ENCODE measurements around the gene BTBD19. TPM values are rescaled to one million over a fixed set of nuclear protein-coding genes. Genes with fewer than 3 reads are reported as not detected.

BTBD19 gene
- total and polyA plus RNA-seq, 2 of the 4 experiments (the other 2 are of a cell fraction) = 0.90 to 17.2 TPM

GRCh38 chr1:44760876-44761275 is 47.4 kb upstream of the BTBD19 start:
- H3K79me1 ChIP-seq (ENCODE audit: low read depth in 1 of 2, low read length in 2 of 2) = peaks cover 4 to 8% of the 10 kb centered on the region in 2 experiments
- H3K9ac ChIP-seq (ENCODE audit: low read depth, low read length) = no peak overlapping the region
- no peaks in the 10 kb centered on the region for H3K4me1 ChIP-seq (ENCODE audit: control insufficient read depth, insufficient read depth, low read length)
- H3K56ac ChIP-seq (ENCODE audit: extremely low read depth, insufficient read depth, low read length) = no peak overlapping the region
- POLR2A ChIA-PET (ENCODE audit: unreplicated experiment) = no interaction called here
- ATAC-seq (ENCODE audit: low read depth) (no peak), DNase-seq (no peak)
- no peak overlapping the region for H4K5ac ChIP-seq (ENCODE audit: low read depth, low read length)
- H3K36me3 ChIP-seq (ENCODE audit: control insufficient read depth, insufficient read depth, low read length) = peaks cover 34% of the 10 kb centered on the region
- no peak overlapping the region for H2AK9ac ChIP-seq (replicated peaks; ENCODE audit: low read depth, low read length, poor library complexity)
- no peaks in the 10 kb centered on the region for H3K27me3 ChIP-seq (ENCODE audit: control insufficient read depth, insufficient read depth, low read length)
- no CpG with 5 or more reads among the region's 3 CpGs for WGBS, 2 experiments (ENCODE audit: extremely low coverage in 2 of 2, insufficient read length in 1 of 2)
- no peak overlapping the region for H3K4ac ChIP-seq (ENCODE audit: low read depth, low read length)
- H3K18ac ChIP-seq (ENCODE audit: low read depth, low read length) = no peak overlapping the region
- no peak overlapping the region for H2BK5ac ChIP-seq (ENCODE audit: low read depth, low read length, poor library complexity, severe bottlenecking)
- in situ Hi-C loops (cut with MboI; ENCODE audit: low sequenced_read_pairs) = no loop called here
- no peak overlapping the region for H2BK15ac ChIP-seq (ENCODE audit: low read depth, low read length)
- no peak overlapping the region for H2BK20ac ChIP-seq (ENCODE audit: low read depth, low read length)
- H3K14ac ChIP-seq (replicated peaks; ENCODE audit: low read depth, low read length) = no peak overlapping the region
- H4K91ac ChIP-seq (ENCODE audit: insufficient read depth, low read depth, low read length) = no peak overlapping the region
- TF ChIP-seq POLR2A (IDR thresholded peaks at IDR 0.05; ENCODE audit: low read depth, low read length) (no peak), USF2 (IDR thresholded peaks at IDR 0.05; ENCODE audit: low read depth, low read length) (no peak), MAZ (IDR thresholded peaks at IDR 0.05; ENCODE audit: borderline replicate concordance, low read depth, low read length) (no peak), SMC3 (IDR thresholded peaks at IDR 0.05; ENCODE audit: low read depth, low read length) (no peak), RCOR1 (IDR thresholded peaks at IDR 0.05; ENCODE audit: insufficient replicate concordance, low read length) (no peak), RAD21 (IDR thresholded peaks at IDR 0.05; ENCODE audit: low read length) (no peak), BHLHE40 (IDR thresholded peaks at IDR 0.05; ENCODE audit: low read depth, low read length) (no peak), RFX5 (IDR thresholded peaks at IDR 0.05; ENCODE audit: low read depth, low read length) (no peak), CEBPB (IDR thresholded peaks at IDR 0.05; ENCODE audit: low read depth, low read length) (no peak), NFE2L2 (IDR thresholded peaks at IDR 0.05; ENCODE audit: low read depth, low read length) (no peak), MXI1 (IDR thresholded peaks at IDR 0.05; ENCODE audit: borderline replicate concordance, low read depth, low read length) (no peak), ELK1 (IDR thresholded peaks at IDR 0.05; ENCODE audit: borderline replicate concordance, low read depth, low read length) (no peak), CTCF (conservative IDR thresholded peaks at IDR 0.05; ENCODE audit: low read depth, low read length) (no peak), CHD1 (IDR thresholded peaks at IDR 0.05; ENCODE audit: low read depth, low read length) (no peak), FOS (IDR thresholded peaks at IDR 0.05; ENCODE audit: low read depth, low read length) (no peak), MAFK (IDR thresholded peaks at IDR 0.05; ENCODE audit: low read depth, low read length) (no peak)
- no peak overlapping the region for H2AK5ac ChIP-seq (ENCODE audit: low read depth, low read length)
- intact Hi-C loops (cut with micrococcal nuclease) = no loop called here
- CTCF ChIA-PET = no interaction called here
- H3K9me1 ChIP-seq (ENCODE audit: insufficient read depth, low read length) = no peaks in the 10 kb centered on the region; the same call in 1 of the 2 replicates
- no peak overlapping the region for H4K8ac ChIP-seq (ENCODE audit: low read depth in 2 of 2, low read length in 2 of 2)
- H2BK120ac ChIP-seq (ENCODE audit: low read depth, low read length) = no peak overlapping the region
- no peak overlapping the region for H3K4me3 ChIP-seq (ENCODE audit: insufficient read depth, low read depth, low read length)
- H3K9me3 ChIP-seq (ENCODE audit: control insufficient read depth, insufficient read depth, low read length) = no peaks in the 10 kb centered on the region
- no peak overlapping the region for H3K23ac ChIP-seq (ENCODE audit: low read depth, low read length)
- dilution Hi-C loops (cut with HindIII; ENCODE audit: low sequenced_read_pairs, unreplicated experiment) = no loop called here
- no peaks in the 10 kb centered on the region for H4K20me1 ChIP-seq (ENCODE audit: insufficient read depth, low read length)
- H2AFZ ChIP-seq (replicated peaks; ENCODE audit: low read length, poor library complexity) = no peak overlapping the region
- H3K4me2 ChIP-seq (ENCODE audit: low read depth, low read length) = no peak overlapping the region
- H3K27ac ChIP-seq (ENCODE audit: insufficient read depth, low read length) = no peak overlapping the region
- BruUV-seq (replicated peaks) = no TSS peak

Data from IMR-90 (cell line).